Body of pancreas (tissue), 4 donors: ENCODE measurements around the gene RHCE.

Experiments used
- POLR2A ChIP-seq, 3 donors: fragments of 450-650 bp; IDR thresholded peaks; one replicate each; pipeline ENCODE4 v1.6.1; 2016; ENCODE audit warnings: antibody characterized with exemption in 3 of 3, mild to moderate bottlenecking in 2 of 3
- TF ChIP-seq, protein P1 (sequence below), 7 experiments: fragments of 450-650 bp in 4 of 7; fragments of 200-600 bp in 3 of 7; sonication (generic) in 3 of 7; IDR thresholded peaks; one replicate each; pipeline ENCODE4 v1.5.1; 2016 to 2019; ENCODE audit warnings: antibody characterized with exemption in 7 of 7

DNA sequence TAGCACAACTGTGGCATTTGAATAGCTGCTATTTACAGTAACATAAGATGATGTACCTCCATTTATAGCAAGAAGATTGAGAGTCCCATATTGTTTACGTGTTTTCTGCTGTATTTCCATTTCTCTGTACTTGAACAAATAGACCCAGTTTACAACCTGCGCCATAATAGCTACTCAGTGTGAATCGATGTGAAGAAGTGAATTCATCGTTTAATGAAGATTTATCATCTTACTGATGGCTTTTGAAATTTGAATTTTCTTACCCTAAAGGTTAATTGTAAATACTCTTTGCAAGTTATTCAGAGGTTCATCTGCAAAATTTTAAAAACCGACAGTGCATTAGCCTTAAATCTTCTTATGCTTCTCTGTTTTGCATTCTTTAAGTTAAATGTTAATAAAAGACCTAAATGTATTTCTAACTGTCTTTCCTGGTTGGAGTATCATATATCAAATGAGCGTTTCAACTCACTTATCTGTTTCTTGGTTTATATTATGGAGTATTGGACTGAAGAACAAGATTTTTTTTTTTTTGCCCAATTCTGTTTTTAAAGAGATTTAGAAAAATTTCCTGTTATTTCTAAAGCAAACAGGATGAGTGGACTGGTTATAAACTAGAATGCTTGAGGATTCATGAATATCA, 12.2 kb upstream of the RHCE start:
- TF ChIP-seq, protein P1, sequence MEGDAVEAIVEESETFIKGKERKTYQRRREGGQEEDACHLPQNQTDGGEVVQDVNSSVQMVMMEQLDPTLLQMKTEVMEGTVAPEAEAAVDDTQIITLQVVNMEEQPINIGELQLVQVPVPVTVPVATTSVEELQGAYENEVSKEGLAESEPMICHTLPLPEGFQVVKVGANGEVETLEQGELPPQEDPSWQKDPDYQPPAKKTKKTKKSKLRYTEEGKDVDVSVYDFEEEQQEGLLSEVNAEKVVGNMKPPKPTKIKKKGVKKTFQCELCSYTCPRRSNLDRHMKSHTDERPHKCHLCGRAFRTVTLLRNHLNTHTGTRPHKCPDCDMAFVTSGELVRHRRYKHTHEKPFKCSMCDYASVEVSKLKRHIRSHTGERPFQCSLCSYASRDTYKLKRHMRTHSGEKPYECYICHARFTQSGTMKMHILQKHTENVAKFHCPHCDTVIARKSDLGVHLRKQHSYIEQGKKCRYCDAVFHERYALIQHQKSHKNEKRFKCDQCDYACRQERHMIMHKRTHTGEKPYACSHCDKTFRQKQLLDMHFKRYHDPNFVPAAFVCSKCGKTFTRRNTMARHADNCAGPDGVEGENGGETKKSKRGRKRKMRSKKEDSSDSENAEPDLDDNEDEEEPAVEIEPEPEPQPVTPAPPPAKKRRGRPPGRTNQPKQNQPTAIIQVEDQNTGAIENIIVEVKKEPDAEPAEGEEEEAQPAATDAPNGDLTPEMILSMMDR (IDR thresholded peaks at IDR 0.05) = no peak
- no peak for TF ChIP-seq POLR2A (IDR thresholded peaks at IDR 0.05)
